CD14-positive monocyte (primary cell): ENCODE data around the gene NANOS3. TPM values are rescaled to one million over a fixed set of nuclear protein-coding genes. Genes with fewer than 3 reads are reported as not detected.

Source experiments
- DNase-seq, 3 donors: peaks; one replicate each; pipeline ENCODE4 v3.0.0-alpha.2; 2011 to 2022
- H2AFZ ChIP-seq: 2 replicates; pipeline ENCODE4 v1.6.0; 2012; ENCODE audit warnings: mild to moderate bottlenecking, low read depth, low read length, inconsistent platforms; ENCODE audit not compliant: insufficient read depth, poor library complexity, severe bottlenecking
- H3K27ac ChIP-seq, 2 donors: 1 replicate in 1 of 2; 2 replicates in 1 of 2; pipeline ENCODE4 v1.5.1; 2012 to 2013; ENCODE audit warnings: low read length in 2 of 2, control low read depth in 1 of 2, inconsistent platforms in 1 of 2, low read depth in 1 of 2, mild to moderate bottlenecking in 1 of 2
- H3K27me3 ChIP-seq, 2 donors: one replicate each; pipeline versions ENCODE4 v1.6.0 to v1.6.1; 2011 to 2013; ENCODE audit warnings: low read length in 2 of 2; ENCODE audit not compliant: control insufficient read depth in 2 of 2, insufficient read depth in 2 of 2
- H3K36me3 ChIP-seq, 2 donors: replicated peaks in 1 of 2; 1 replicate in 1 of 2; 2 replicates in 1 of 2; pipeline versions ENCODE4 v1.5.1 to v1.6.1; 2012 to 2013; ENCODE audit warnings: low read length in 2 of 2, control low read depth in 1 of 2, inconsistent platforms in 1 of 2, mild to moderate bottlenecking in 1 of 2; ENCODE audit not compliant: insufficient read depth in 2 of 2, control insufficient read depth in 1 of 2
- H3K4me1 ChIP-seq, 2 donors: 1 replicate in 1 of 2; 2 replicates in 1 of 2; pipeline versions ENCODE4 v1.5.1 to v1.6.1; 2012 to 2013; ENCODE audit warnings: low read length in 2 of 2, control low read depth in 1 of 2, inconsistent platforms in 1 of 2, mild to moderate bottlenecking in 1 of 2, moderate library complexity in 1 of 2; ENCODE audit not compliant: insufficient read depth in 2 of 2, control insufficient read depth in 1 of 2
- H3K4me2 ChIP-seq: replicated peaks from 2 replicates; pipeline ENCODE3; 2012; ENCODE audit warnings: low read length, moderate library complexity, mild to moderate bottlenecking; ENCODE audit not compliant: poor library complexity, severe bottlenecking; ENCODE audit errors: extremely low read depth
- H3K4me3 ChIP-seq, 3 experiments: fragments of 200-600 bp in 1 of 3; sonication (generic) in 1 of 3; replicated peaks in 1 of 3; 1 replicate in 2 of 3; 2 replicates in 1 of 3; pipeline ENCODE4 v1.5.1; 2011 to 2013; ENCODE audit warnings: low read length in 3 of 3, mild to moderate bottlenecking in 3 of 3, control low read depth in 2 of 3, low read depth in 2 of 3, inconsistent platforms in 1 of 3, moderate library complexity in 1 of 3
- H3K79me2 ChIP-seq: 2 replicates; pipeline ENCODE4 v1.6.0; 2012; ENCODE audit warnings: mild to moderate bottlenecking, control low read depth, inconsistent platforms, low read length, moderate library complexity; ENCODE audit not compliant: insufficient read depth
- H3K9ac ChIP-seq: 2 replicates; pipeline ENCODE4 v1.6.0; 2017; ENCODE audit warnings: low read length, mild to moderate bottlenecking; ENCODE audit not compliant: insufficient read depth, poor library complexity, severe bottlenecking
- H3K9me3 ChIP-seq, 2 donors: replicated peaks in 1 of 2; 1 replicate in 1 of 2; 2 replicates in 1 of 2; pipeline versions ENCODE4 v1.5.1 to v1.6.1; 2012 to 2013; ENCODE audit warnings: low read length in 2 of 2, control low read depth in 1 of 2; ENCODE audit not compliant: control insufficient read depth in 1 of 2, insufficient read depth in 1 of 2
- H4K20me1 ChIP-seq: 2 replicates; pipeline ENCODE4 v1.6.0; 2012; ENCODE audit warnings: mild to moderate bottlenecking, low read length, control low read depth, moderate library complexity; ENCODE audit not compliant: insufficient read depth
- H3K27ac Mint-ChIP-seq, 7 donors: one replicate each; pipeline ENCODE4 v1.8.0; 2020; ENCODE audit warnings: mild to moderate bottlenecking in 7 of 7, mixed read lengths in 7 of 7, moderate library complexity in 6 of 7, inconsistent platforms in 2 of 7
- H3K27me3 Mint-ChIP-seq, 3 donors: one replicate each; pipeline ENCODE4 v1.8.0; 2021 to 2022; ENCODE audit warnings: low read depth in 3 of 3, mild to moderate bottlenecking in 3 of 3, mixed read lengths in 3 of 3, moderate library complexity in 3 of 3, inconsistent platforms in 1 of 3
- H3K36me3 Mint-ChIP-seq, 2 donors: one replicate each; pipeline ENCODE4 v1.8.0; 2020; ENCODE audit warnings: mixed read lengths in 2 of 2, inconsistent platforms in 1 of 2, mild to moderate bottlenecking in 1 of 2
- H3K4me1 Mint-ChIP-seq: one replicate; pipeline ENCODE4 v1.8.0; 2020; ENCODE audit warnings: mild to moderate bottlenecking, mixed read lengths
- H3K4me3 Mint-ChIP-seq, 2 donors: one replicate each; pipeline ENCODE4 v1.8.0; 2020; ENCODE audit warnings: mild to moderate bottlenecking in 2 of 2, mixed read lengths in 2 of 2, moderate library complexity in 1 of 2
- H3K9me3 Mint-ChIP-seq, 7 donors: one replicate each; pipeline ENCODE4 v1.8.0; 2020 to 2022; ENCODE audit warnings: mixed read lengths in 7 of 7, mild to moderate bottlenecking in 6 of 7, moderate library complexity in 6 of 7, inconsistent platforms in 2 of 7
- WGBS: methylation state at CpG from one replicate; pipeline ENCODE4 v1.1.5; 2013; ENCODE audit warnings: missing lambda C conversion rate; ENCODE audit not compliant: insufficient coverage; 5-methylcytosine and 5-hydroxymethylcytosine counted together
- intact Hi-C, 2 donors: fragments of 100-400 bp; cut with micrococcal nuclease; formaldehyde crosslinking; loops; one replicate each; pipeline versions ENCODE4 v1.15.0 to v1.15.1; 2023
- polyA plus RNA-seq, 3 donors: library from polyadenylated mRNA; depleted of rRNA in 1 of 3; unstranded in 2 of 3; stranded (reverse) in 1 of 3; fragments of 300-500 nt in 2 of 3; fragments of >200 nt in 1 of 3; fragmentation: Illumina TruSeq in 2 of 3; gene quantifications; 1 replicate in 2 of 3; 2 replicates in 1 of 3; pipeline ENCODE4 v1.2.3, GENCODE V29; 2012 to 2021
- TF ChIP-seq, protein P1 (sequence below): fragments of 200-600 bp; IDR thresholded peaks from one replicate; pipeline ENCODE4 v1.8.0; 2022; ENCODE audit warnings: antibody characterized with exemption, mild to moderate bottlenecking

The NANOS3 gene
- polyA plus RNA-seq, 3 donors = not detected

DNA sequence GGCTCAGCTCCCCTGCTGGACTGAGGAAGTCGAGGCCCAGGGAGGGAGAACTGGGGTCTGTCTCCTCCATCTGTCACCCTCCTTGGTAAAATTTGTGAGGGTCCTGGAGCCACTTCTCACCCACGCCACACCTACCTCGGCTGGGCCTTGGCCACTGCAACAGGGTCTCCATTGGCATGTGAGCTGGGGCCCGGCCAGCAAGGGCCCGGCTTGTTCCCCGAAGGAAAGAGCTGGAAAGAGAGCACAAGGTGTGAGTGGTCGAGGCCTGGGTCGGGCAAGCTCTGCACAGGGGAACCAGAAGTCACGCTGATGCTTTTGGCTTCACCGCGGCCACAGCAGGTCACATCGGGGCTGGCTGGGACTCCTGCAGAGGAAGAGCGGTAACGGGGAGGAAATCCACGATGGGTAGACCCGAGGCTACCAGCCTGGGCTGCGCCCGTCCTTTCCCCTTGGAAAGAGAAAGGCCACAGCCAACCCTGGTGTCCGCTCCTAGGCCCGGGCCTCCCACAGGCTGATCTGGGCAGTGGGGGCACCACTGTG is 9.0 kb downstream of the NANOS3 start:
- no peak overlapping the region for H2AFZ ChIP-seq
- H3K27me3 ChIP-seq = peaks cover 0 to 15% of the 10 kb centered on the region in 2 donors
- no peaks in the 10 kb centered on the region for H4K20me1 ChIP-seq
- H3K4me3 ChIP-seq = no peak overlapping the region
- no peak overlapping the region for H3K4me3 Mint-ChIP-seq
- no peaks in the 10 kb centered on the region for H3K36me3 Mint-ChIP-seq
- TF ChIP-seq, protein P1, sequence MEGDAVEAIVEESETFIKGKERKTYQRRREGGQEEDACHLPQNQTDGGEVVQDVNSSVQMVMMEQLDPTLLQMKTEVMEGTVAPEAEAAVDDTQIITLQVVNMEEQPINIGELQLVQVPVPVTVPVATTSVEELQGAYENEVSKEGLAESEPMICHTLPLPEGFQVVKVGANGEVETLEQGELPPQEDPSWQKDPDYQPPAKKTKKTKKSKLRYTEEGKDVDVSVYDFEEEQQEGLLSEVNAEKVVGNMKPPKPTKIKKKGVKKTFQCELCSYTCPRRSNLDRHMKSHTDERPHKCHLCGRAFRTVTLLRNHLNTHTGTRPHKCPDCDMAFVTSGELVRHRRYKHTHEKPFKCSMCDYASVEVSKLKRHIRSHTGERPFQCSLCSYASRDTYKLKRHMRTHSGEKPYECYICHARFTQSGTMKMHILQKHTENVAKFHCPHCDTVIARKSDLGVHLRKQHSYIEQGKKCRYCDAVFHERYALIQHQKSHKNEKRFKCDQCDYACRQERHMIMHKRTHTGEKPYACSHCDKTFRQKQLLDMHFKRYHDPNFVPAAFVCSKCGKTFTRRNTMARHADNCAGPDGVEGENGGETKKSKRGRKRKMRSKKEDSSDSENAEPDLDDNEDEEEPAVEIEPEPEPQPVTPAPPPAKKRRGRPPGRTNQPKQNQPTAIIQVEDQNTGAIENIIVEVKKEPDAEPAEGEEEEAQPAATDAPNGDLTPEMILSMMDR = no peak
- H3K9me3 Mint-ChIP-seq = peaks cover 0 to 3% (median 0%) of the 10 kb centered on the region in 7 donors
- no peak for DNase-seq
- H3K9ac ChIP-seq = no peak overlapping the region
- no peak overlapping the region for H3K27ac ChIP-seq
- peaks cover 10 to 25% (median 16%) of the 10 kb centered on the region in 3 donors for H3K27me3 Mint-ChIP-seq
- no peaks in the 10 kb centered on the region for H3K36me3 ChIP-seq
- WGBS = 36% methylated on average over 18 of the region's 20 CpGs
- no peaks in the 10 kb centered on the region for H3K9me3 ChIP-seq
- H3K79me2 ChIP-seq = no peaks in the 10 kb centered on the region
- peaks cover 20 to 21% of the 10 kb centered on the region in 2 donors for H3K4me1 ChIP-seq
- H3K4me1 Mint-ChIP-seq = peaks cover 17% of the 10 kb centered on the region
- H3K27ac Mint-ChIP-seq = no peak overlapping the region
- intact Hi-C loops = loop anchor here (10.0 kb wide), 2 partner anchors 159 to 459 kb away; no protein-coding TSS in a partner anchor
- no peak overlapping the region for H3K4me2 ChIP-seq

DNA sequence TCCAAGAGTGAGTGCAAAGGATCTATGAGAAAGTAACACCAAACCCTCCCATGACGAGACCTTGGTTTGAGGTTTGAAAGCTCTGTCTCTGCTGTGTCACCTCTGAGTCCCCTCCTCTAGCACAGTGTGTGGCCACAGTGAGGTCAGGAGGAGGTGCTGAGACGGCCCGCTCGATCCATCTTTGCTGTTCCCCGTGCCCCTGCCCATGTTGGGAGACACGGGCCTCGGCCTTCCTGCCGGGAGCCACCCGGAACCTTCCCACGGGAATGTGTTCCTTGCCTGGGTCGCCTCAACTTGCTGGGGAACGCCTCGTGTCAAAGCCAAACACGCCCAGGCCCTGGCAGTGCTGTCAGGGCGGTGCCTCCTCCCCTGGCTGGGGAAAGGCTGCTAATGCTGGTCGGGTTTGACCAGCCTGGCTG is 10.1 kb downstream of the NANOS3 start:
- no peaks in the 10 kb centered on the region for H3K36me3 Mint-ChIP-seq
- no peak overlapping the region for H3K4me3 Mint-ChIP-seq
- no peaks in the 10 kb centered on the region for H3K79me2 ChIP-seq
- H3K9me3 ChIP-seq = no peaks in the 10 kb centered on the region
- H3K27ac ChIP-seq = no peak overlapping the region
- H3K27me3 ChIP-seq = peaks cover 0 to 14% of the 10 kb centered on the region in 2 donors
- no peak overlapping the region for H3K4me3 ChIP-seq
- peaks cover 9 to 10% of the 10 kb centered on the region in 2 donors for H3K4me1 ChIP-seq
- no peaks in the 10 kb centered on the region for H4K20me1 ChIP-seq
- no peak for DNase-seq
- TF ChIP-seq, protein P1 = no peak
- H3K4me2 ChIP-seq = no peak overlapping the region
- H3K9ac ChIP-seq = no peak overlapping the region
- H3K36me3 ChIP-seq = no peaks in the 10 kb centered on the region
- H2AFZ ChIP-seq = no peak overlapping the region
- peaks cover 6% of the 10 kb centered on the region for H3K4me1 Mint-ChIP-seq
- H3K27me3 Mint-ChIP-seq = peaks cover 10 to 16% (median 14%) of the 10 kb centered on the region in 3 donors
- H3K27ac Mint-ChIP-seq = no peak overlapping the region
- H3K9me3 Mint-ChIP-seq = peaks cover 0 to 2% (median 0%) of the 10 kb centered on the region in 7 donors
- WGBS = 88% methylated on average over 15 of the region's 16 CpGs
- intact Hi-C loops = loop anchor here (10.0 kb wide), 2 partner anchors 158 to 458 kb away; no protein-coding TSS in a partner anchor
